Measurements from ENCODE around the gene SGK1. TPM values are rescaled to one million over a fixed set of nuclear protein-coding genes. Genes with fewer than 3 reads are reported as not detected.
"Not testable (repeated sequence)": the region's sequence is repeated elsewhere in the genome, so short reads cannot be mapped to it uniquely, and the experiment has no call there.

The SGK1 gene
- total RNA-seq, 4 donors from 2014 or later = 95.1 to 919 (median 248) TPM

DNA sequence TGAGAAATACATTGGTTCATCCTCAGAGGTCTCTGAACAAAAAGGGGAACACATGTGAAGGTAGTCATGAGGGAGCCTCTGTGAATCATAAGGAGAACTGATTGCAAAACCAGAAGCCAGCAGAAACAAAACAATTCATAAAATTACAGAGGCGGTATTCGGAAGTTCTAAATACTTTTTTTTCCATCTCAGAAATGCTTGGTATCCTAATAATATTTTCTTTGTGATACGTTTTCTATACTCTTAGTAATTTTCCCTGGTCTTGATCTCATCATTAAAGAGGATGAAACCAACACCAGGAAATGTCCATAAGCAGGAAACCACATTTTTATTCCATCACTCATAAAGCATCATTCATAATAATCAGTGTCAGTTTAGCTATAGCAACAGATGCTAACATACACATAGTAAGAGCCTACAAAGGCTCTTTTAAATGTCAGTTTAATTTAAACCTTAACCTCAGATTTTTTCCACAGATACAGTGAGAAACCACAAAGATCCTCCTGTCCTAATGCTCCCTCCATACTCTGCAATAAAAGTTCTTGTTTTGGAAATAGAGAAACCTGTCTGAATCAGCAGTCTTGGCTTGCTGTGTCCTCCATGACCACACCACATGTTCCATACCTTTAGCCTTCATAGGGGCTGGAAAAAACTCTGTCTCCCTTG, 29.2 kb downstream of the SGK1 start:
- no peak for TF ChIP-seq POLR2A (IDR thresholded peaks at IDR 0.05)
- TF ChIP-seq, protein P1, sequence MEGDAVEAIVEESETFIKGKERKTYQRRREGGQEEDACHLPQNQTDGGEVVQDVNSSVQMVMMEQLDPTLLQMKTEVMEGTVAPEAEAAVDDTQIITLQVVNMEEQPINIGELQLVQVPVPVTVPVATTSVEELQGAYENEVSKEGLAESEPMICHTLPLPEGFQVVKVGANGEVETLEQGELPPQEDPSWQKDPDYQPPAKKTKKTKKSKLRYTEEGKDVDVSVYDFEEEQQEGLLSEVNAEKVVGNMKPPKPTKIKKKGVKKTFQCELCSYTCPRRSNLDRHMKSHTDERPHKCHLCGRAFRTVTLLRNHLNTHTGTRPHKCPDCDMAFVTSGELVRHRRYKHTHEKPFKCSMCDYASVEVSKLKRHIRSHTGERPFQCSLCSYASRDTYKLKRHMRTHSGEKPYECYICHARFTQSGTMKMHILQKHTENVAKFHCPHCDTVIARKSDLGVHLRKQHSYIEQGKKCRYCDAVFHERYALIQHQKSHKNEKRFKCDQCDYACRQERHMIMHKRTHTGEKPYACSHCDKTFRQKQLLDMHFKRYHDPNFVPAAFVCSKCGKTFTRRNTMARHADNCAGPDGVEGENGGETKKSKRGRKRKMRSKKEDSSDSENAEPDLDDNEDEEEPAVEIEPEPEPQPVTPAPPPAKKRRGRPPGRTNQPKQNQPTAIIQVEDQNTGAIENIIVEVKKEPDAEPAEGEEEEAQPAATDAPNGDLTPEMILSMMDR (IDR thresholded peaks at IDR 0.05) = no peak
- H3K4me3 ChIP-seq (ENCODE audit: low read depth, poor library complexity, severe bottlenecking) = no peak overlapping the region
- peak in 1 of 2 donors; percentile 29 for DNase-seq (ENCODE audit: low spot score in 2 of 2)
- intact Hi-C loops (cut with DNase I; ENCODE audit: low total_unique reads) = no loop called here
- WGBS, 2 donors = 41 to 53% methylated on average over 3 of the region's 3 CpGs

DNA sequence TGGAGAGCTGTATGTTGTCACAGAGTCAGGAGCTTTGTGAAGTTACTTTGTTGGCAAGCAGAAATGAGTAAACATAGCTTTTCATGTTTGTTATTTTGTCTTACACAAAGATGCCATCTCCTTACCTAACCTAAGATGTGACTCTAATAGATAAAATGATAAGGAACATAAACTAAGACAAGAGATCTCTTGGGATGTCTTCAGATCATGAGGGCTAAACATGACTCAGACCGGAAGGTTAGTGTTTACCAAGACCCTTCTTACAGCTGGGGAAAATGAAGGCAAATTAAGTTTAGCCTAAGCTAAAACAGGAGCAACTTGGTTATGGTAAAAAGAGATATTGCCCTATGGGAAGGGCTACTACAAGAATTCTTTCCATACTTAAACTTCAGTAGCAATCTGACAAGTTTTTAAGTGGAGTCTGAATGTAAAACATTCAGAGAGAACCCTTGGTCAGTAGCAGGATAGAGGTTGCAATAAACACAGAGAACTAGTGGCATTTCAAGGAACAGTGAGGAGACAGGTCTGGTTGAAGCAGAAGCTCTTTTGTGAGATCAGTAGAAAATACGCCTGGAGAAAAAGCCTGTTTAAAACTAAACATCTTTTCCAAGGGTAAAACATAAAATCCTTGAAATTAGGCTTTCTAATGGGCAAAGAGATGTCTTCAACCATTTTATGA, 29.9 kb downstream of the SGK1 start:
- no peak for DNase-seq (ENCODE audit: low spot score in 2 of 2)
- TF ChIP-seq, protein P1 (IDR thresholded peaks at IDR 0.05) = no peak
- TF ChIP-seq POLR2A (IDR thresholded peaks at IDR 0.05) = no peak
- intact Hi-C loops (cut with DNase I; ENCODE audit: low total_unique reads) = no loop called here
- no peak overlapping the region for H3K4me3 ChIP-seq (ENCODE audit: low read depth, poor library complexity, severe bottlenecking)
- 81% methylated on average over 2 of the region's 2 CpGs for WGBS, 2 donors

DNA sequence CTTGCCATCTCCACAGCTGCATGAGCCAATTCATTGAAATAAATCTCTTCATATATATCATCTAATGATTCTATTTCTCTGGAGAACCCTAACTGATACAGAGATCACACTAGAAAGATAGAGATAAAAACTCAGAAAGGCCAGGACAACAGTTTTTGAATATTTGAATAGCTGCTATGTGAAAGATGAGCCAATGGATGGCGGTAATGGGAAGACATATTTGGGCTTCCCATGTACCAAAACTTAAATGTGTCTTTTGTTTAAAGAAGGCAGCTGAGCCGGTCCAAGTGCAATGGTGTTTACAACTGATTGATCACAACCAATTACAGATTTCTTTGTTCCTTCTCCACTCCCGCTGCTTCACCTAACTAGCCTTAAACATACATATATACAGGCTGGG, 35.1 kb downstream of the SGK1 start:
- no peak overlapping the region for H3K4me3 ChIP-seq (ENCODE audit: low read depth, poor library complexity, severe bottlenecking)
- WGBS, 2 donors = 79 to 93% methylated on average over 3 of the region's 3 CpGs
- no peak for DNase-seq (ENCODE audit: low spot score in 2 of 2)
- TF ChIP-seq, protein P1 (IDR thresholded peaks at IDR 0.05) = no peak
- no peak for TF ChIP-seq POLR2A (IDR thresholded peaks at IDR 0.05)
- intact Hi-C loops (cut with DNase I; ENCODE audit: low total_unique reads) = no loop called here

DNA sequence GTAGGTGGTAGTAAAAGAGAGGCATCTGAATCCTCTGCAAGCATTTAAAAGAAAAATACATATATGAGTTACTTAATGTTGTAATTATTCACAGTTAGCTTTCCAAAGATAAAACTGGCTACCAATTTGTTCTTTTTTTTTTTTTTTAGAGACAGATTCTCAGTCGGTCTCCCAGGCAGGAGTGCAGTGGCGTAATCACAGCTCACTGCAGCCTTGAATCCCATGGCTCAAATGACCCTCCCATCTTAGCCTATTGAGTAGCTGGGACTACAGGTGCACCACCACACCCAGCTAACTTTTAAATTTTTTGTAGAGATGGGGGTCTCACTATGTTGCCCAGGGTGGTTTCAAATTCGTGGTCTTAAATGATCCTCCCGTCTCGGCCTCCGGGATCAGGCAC, 36.5 kb downstream of the SGK1 start:
- 92 to 94% methylated on average over 6 of the region's 6 CpGs for WGBS, 2 donors
- no peak for DNase-seq (ENCODE audit: low spot score in 2 of 2)
- TF ChIP-seq POLR2A (IDR thresholded peaks at IDR 0.05) = no peak
- TF ChIP-seq, protein P1 (IDR thresholded peaks at IDR 0.05) = no peak
- no peak overlapping the region for H3K4me3 ChIP-seq (ENCODE audit: low read depth, poor library complexity, severe bottlenecking)
- intact Hi-C loops (cut with DNase I; ENCODE audit: low total_unique reads) = no loop called here

DNA sequence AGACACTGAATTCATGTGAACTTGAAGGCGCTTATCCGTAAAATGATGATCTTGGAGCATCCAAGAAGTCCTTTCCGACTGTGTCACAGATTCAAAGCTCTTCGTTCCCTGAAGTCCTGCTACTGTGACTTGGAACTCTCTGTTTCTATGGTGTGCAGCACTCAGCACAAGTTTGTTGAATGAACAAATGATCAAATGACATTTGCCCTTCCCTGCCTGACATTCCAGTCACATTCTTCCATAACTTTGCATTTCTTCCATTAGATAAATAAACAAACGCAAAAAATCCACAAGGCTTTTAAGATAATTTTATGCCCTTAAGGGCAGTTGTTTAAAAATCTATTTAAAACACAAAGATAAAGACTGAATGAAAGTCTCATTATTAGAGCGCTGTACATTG, 39.9 kb downstream of the SGK1 start:
- intact Hi-C loops (cut with DNase I; ENCODE audit: low total_unique reads) = no loop called here
- TF ChIP-seq, protein P1 (IDR thresholded peaks at IDR 0.05) = no peak
- no peak for TF ChIP-seq POLR2A (IDR thresholded peaks at IDR 0.05)
- 88% methylated on average over 6 of the region's 6 CpGs for WGBS, 2 donors

DNA sequence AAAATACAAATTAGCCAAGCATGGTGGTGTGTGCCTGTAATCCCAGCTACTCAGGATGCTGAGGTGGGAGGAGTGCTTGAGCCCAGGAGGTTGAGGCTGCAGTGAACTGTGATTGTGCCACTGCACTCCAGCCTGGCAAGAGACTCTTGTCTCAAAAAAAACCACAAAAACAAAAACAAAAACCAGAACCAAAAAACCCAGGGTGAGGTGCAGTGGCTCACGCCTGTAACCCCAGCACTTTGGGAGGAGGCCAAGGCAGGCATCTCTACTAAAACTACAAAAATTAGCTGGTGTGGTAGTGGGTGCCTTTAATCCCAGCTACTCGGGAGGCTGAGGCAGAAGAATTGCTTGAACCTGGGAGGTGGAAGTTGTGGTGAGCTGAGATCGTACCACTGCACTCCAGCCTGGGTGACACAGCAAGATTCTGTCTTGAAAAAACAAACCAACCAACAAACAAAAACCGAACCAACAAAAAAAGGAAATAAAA, 41.0 kb downstream of the SGK1 start:
- intact Hi-C loops (cut with DNase I; ENCODE audit: low total_unique reads); H3K4me3 ChIP-seq (ENCODE audit: low read depth, poor library complexity, severe bottlenecking); DNase-seq (ENCODE audit: low spot score in 2 of 2): not testable (repeated sequence)
- WGBS, 2 donors = 70 to 80% methylated on average over 4 of the region's 4 CpGs

More for the DNA sequence above, 39.9 kb downstream of the SGK1 start:
- H3K4me3 ChIP-seq (ENCODE audit: low read depth, poor library complexity, severe bottlenecking) = no peak overlapping the region
- DNase-seq (ENCODE audit: low spot score in 2 of 2) = no peak
